ENCODE measurements around the gene CRB2.
A peak's percentile ranks its signal among the peaks of the same experiment; 100 is the strongest.

The CRB2 gene

DNA sequence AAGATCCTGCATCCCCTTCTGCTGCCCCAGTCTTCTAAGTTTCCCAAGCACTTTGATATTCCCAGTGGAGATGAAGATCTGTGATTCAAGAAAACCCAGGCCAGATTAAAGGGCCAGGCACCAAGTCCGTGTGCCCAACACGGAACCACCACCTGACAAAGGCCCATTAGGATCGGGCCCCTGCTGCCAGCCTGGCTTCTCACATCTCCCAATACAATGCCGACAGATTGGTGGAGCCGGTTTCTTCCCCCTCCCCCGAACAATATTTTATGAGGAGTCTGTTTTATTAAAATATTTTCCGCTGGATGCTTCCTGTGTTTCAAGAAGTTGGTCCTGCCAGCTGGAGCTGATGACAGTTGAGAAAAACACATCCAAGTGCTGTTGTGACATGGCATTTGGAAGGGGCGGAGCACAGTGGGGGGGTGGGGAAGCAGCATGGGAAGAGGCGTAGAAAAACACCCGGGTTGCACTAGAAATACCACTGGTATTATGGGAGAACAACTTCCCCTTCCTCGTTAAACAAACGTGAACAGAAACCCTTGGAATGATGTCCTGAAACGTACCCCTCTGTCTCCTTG is 45.0 kb downstream of the CRB2 start:
- H3K27me3 ChIP-seq (ENCODE audit: insufficient read depth, poor library complexity, severe bottlenecking) = no peaks in the 10 kb centered on the region
- TF ChIP-seq, protein P1, sequence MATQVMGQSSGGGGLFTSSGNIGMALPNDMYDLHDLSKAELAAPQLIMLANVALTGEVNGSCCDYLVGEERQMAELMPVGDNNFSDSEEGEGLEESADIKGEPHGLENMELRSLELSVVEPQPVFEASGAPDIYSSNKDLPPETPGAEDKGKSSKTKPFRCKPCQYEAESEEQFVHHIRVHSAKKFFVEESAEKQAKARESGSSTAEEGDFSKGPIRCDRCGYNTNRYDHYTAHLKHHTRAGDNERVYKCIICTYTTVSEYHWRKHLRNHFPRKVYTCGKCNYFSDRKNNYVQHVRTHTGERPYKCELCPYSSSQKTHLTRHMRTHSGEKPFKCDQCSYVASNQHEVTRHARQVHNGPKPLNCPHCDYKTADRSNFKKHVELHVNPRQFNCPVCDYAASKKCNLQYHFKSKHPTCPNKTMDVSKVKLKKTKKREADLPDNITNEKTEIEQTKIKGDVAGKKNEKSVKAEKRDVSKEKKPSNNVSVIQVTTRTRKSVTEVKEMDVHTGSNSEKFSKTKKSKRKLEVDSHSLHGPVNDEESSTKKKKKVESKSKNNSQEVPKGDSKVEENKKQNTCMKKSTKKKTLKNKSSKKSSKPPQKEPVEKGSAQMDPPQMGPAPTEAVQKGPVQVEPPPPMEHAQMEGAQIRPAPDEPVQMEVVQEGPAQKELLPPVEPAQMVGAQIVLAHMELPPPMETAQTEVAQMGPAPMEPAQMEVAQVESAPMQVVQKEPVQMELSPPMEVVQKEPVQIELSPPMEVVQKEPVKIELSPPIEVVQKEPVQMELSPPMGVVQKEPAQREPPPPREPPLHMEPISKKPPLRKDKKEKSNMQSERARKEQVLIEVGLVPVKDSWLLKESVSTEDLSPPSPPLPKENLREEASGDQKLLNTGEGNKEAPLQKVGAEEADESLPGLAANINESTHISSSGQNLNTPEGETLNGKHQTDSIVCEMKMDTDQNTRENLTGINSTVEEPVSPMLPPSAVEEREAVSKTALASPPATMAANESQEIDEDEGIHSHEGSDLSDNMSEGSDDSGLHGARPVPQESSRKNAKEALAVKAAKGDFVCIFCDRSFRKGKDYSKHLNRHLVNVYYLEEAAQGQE (IDR thresholded peaks at IDR 0.05; ENCODE audit: insufficient replicate concordance, low read depth) = no peak
- TF ChIP-seq POLR2AphosphoS5 (IDR thresholded peaks at IDR 0.05; ENCODE audit: low read depth) = no peak
- TF ChIP-seq, protein P2, sequence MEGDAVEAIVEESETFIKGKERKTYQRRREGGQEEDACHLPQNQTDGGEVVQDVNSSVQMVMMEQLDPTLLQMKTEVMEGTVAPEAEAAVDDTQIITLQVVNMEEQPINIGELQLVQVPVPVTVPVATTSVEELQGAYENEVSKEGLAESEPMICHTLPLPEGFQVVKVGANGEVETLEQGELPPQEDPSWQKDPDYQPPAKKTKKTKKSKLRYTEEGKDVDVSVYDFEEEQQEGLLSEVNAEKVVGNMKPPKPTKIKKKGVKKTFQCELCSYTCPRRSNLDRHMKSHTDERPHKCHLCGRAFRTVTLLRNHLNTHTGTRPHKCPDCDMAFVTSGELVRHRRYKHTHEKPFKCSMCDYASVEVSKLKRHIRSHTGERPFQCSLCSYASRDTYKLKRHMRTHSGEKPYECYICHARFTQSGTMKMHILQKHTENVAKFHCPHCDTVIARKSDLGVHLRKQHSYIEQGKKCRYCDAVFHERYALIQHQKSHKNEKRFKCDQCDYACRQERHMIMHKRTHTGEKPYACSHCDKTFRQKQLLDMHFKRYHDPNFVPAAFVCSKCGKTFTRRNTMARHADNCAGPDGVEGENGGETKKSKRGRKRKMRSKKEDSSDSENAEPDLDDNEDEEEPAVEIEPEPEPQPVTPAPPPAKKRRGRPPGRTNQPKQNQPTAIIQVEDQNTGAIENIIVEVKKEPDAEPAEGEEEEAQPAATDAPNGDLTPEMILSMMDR (IDR thresholded peaks at IDR 0.05; ENCODE audit: insufficient read depth, low read length) = no peak
- no peak for TF ChIP-seq SPI1 (IDR thresholded peaks at IDR 0.05; ENCODE audit: borderline replicate concordance, low read depth)
- no peak for TF ChIP-seq GABPA (IDR thresholded peaks at IDR 0.05; ENCODE audit: low read depth)
- no peak overlapping the region for H3K4me3 ChIP-seq (replicated peaks; ENCODE audit: insufficient read depth, low read length)
- no peak overlapping the region for H3K27ac ChIP-seq (replicated peaks)
- DNase-seq (ENCODE audit: low read depth in 1 of 2, low spot score in 1 of 2) = no peak

DNA sequence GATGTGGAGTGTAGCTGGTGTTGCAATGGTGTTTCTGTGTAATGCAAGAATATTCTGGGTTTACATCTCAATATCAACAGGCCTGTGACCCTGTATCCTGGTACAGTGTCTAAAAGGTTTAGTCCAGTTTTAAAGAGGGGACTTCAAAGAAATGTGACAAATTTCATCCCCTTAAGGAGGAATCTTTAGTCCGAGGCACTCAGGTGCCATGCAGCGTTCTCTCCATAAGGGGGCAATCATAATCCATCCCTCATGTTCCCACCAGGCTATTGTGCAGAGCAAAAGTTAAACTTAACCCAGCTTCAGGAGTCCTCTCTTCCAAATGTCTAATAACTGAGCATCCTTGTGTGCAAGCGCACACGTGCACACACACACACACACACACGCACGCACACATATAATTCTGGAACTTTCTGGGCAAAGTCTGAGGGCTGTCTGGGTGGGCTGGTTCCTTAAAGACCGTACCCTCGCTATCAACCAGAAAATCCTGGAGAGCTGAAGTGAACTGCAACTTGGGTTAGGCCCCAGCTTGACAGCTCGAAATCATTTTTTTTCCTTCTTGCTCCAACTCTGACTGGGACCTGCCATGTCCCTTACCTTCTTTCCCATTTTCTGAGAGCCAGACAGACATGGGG is 46.0 kb downstream of the CRB2 start:
- DNase-seq (ENCODE audit: low read depth in 1 of 2, low spot score in 1 of 2) = peak in 1 of 2 experiments; percentile 31
- H3K27ac ChIP-seq (replicated peaks) = no peak overlapping the region
- TF ChIP-seq, protein P2 (IDR thresholded peaks at IDR 0.05; ENCODE audit: insufficient read depth, low read length) = peak; percentile 56
- TF ChIP-seq POLR2AphosphoS5 (IDR thresholded peaks at IDR 0.05; ENCODE audit: low read depth) = no peak
- H3K4me3 ChIP-seq (replicated peaks; ENCODE audit: insufficient read depth, low read length) = no peak overlapping the region
- no peaks in the 10 kb centered on the region for H3K27me3 ChIP-seq (ENCODE audit: insufficient read depth, poor library complexity, severe bottlenecking)

DNA sequence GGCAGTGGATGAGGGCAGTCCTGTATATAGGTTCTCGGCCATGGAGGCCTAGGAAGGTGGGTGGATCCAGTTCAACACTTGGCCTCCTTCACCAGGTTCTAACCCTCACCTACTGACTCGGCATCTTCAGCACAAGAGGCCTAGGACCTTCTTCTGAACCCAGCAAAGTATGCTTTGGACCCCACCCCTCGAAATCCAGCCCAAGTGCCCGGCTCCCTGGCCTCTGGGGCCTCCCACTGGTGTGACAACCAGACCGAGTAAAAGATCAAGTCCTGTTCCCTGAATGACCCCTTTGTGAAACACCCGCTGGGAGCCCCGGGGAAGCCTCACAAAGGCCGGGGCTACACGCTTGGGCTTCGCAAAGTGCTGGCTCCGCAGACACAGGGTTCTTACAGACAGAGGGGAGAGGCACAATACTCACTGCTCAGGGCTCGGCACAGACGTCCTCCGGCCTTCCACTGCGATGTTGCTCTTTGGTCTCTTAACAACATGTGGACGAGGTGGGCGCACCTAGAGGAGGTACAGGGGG is 47.0 kb downstream of the CRB2 start:
- no peak overlapping the region for H3K4me3 ChIP-seq (replicated peaks; ENCODE audit: insufficient read depth, low read length)
- no peak for DNase-seq (ENCODE audit: low read depth in 1 of 2, low spot score in 1 of 2)
- no peak for TF ChIP-seq GABPA (IDR thresholded peaks at IDR 0.05; ENCODE audit: low read depth)
- TF ChIP-seq, protein P2 (IDR thresholded peaks at IDR 0.05; ENCODE audit: insufficient read depth, low read length) = no peak
- no peak for TF ChIP-seq POLR2AphosphoS5 (IDR thresholded peaks at IDR 0.05; ENCODE audit: low read depth)
- TF ChIP-seq, protein P1 (IDR thresholded peaks at IDR 0.05; ENCODE audit: insufficient replicate concordance, low read depth) = no peak
- no peak for TF ChIP-seq SPI1 (IDR thresholded peaks at IDR 0.05; ENCODE audit: borderline replicate concordance, low read depth)

More for the DNA sequence above, 47.0 kb downstream of the CRB2 start:
- H3K27ac ChIP-seq (replicated peaks) = no peak overlapping the region
- H3K27me3 ChIP-seq (ENCODE audit: insufficient read depth, poor library complexity, severe bottlenecking) = no peaks in the 10 kb centered on the region
